K562 (cell line): ENCODE data around the gene RAP2B. TPM values are rescaled to one million over a fixed set of nuclear protein-coding genes. Genes with fewer than 3 reads are reported as not detected.

Experiments used
- EP400 ChIP-seq: fragments of 450-650 bp; IDR thresholded peaks from 2 replicates; pipeline ENCODE4 v1.6.1; 2017; ENCODE audit warnings: antibody characterized with exemption, mild to moderate bottlenecking, moderate library complexity
- FOSL1 ChIP-seq: fragments of 200-800 bp; sonication (Bioruptor generic); conservative IDR thresholded peaks from 2 replicates; pipeline ENCODE4 v1.6.1; 2016; ENCODE audit warnings: missing genetic modification characterization, missing compliant biosample characterization
- GATA2 ChIP-seq: sonication (generic); formaldehyde crosslinking; IDR thresholded peaks from 2 replicates; pipeline ENCODE4 v1.4.0; 2020; ENCODE audit warnings: mild to moderate bottlenecking, missing genetic modification reagents
- HDAC1 ChIP-seq, 2 experiments: fragments of 450-650 bp; IDR thresholded peaks; 2 replicates each; pipeline ENCODE4 v1.6.1; 2016 to 2017; ENCODE audit warnings: inconsistent platforms in 1 of 2, mild to moderate bottlenecking in 1 of 2, moderate library complexity in 1 of 2
- RAD21 ChIP-seq, 2 experiments: fragments of 250-450 bp in 1 of 2; fragments of 450-650 bp in 1 of 2; sonication (Bioruptor Pico) in 1 of 2; formaldehyde crosslinking in 1 of 2; IDR thresholded peaks in 1 of 2; conservative IDR thresholded peaks in 1 of 2; 2 replicates each; pipeline versions ENCODE4 v1.4.0 to v1.8.0; 2020 to 2022; ENCODE audit warnings: mild to moderate bottlenecking in 2 of 2, moderate library complexity in 1 of 2
- SPI1 ChIP-seq: IDR thresholded peaks from 2 replicates; pipeline ENCODE4 v1.6.1; 2011; ENCODE audit warnings: low read depth, low read length, control low read depth, borderline replicate concordance
- TEAD4 ChIP-seq, 2 experiments: sonication (generic) in 1 of 2; formaldehyde crosslinking in 1 of 2; IDR thresholded peaks; 2 replicates each; pipeline versions ENCODE4 v1.6.1 to v1.8.0; 2012 to 2022; ENCODE audit warnings: borderline replicate concordance in 1 of 2, inconsistent platforms in 1 of 2, low read length in 1 of 2, mild to moderate bottlenecking in 1 of 2, missing genetic modification reagents in 1 of 2
- TSC22D4 ChIP-seq: fragments of 450-650 bp; IDR thresholded peaks from 2 replicates; pipeline ENCODE4 v1.6.1; 2016; ENCODE audit warnings: missing genetic modification characterization, missing biosample characterization, control low read depth
- ZBTB34 ChIP-seq: fragments of 250-450 bp; sonication (Bioruptor Pico); IDR thresholded peaks from 2 replicates; pipeline ENCODE4 v1.8.0; 2021; ENCODE audit warnings: mild to moderate bottlenecking, moderate library complexity
- polyA plus RNA-seq, 8 experiments: library from polyadenylated mRNA; depleted of rRNA in 4 of 8; stranded (reverse) in 5 of 8; unstranded in 3 of 8; fragments of >200 nt; fragmentation: Nextera tagmentation in 2 of 8; fragmentation: Illumina TruSeq in 1 of 8; extraction: Ambion mirVana in 2 of 8; extraction: Trizol in 1 of 8; gene quantifications; 2 replicates each; pipeline versions ENCODE4 v1.2.1 to v1.2.3, GENCODE V29; 2011 to 2014; ENCODE audit warnings: inconsistent platforms in 1 of 8, missing spikeins in 1 of 8
- total RNA-seq, 7 experiments: library from RNA; depleted of rRNA in 6 of 7; stranded (reverse); fragments of >200 nt in 6 of 7; fragmentation: Illumina TruSeq in 2 of 7; extraction: Trizol in 2 of 7; gene quantifications; 2 replicates each; pipeline versions ENCODE4 v1.2.1 to v1.2.3, GENCODE V29; 2011 to 2021; ENCODE audit warnings: low replicate concordance in 1 of 7
- TF ChIP-seq, protein P1 (sequence below): fragments of 450-650 bp; IDR thresholded peaks from 2 replicates; pipeline ENCODE4 v1.6.1; 2016; ENCODE audit warnings: mild to moderate bottlenecking, moderate library complexity
- TF ChIP-seq, protein P2 (sequence below), 2 experiments: IDR thresholded peaks in 1 of 2; conservative IDR thresholded peaks in 1 of 2; 2 replicates each; pipeline ENCODE4 v1.6.1; 2016; ENCODE audit warnings: low read depth in 2 of 2, mild to moderate bottlenecking in 1 of 2, missing compliant biosample characterization in 1 of 2, missing genetic modification characterization in 1 of 2, moderate library complexity in 1 of 2

The RAP2B gene
- total and polyA plus RNA-seq, 9 of the 15 experiments (the other 6 are each of a cell fraction or from before 2014, with no cell fraction given) = 9.4 to 31.2 (median 15.8) TPM

DNA sequence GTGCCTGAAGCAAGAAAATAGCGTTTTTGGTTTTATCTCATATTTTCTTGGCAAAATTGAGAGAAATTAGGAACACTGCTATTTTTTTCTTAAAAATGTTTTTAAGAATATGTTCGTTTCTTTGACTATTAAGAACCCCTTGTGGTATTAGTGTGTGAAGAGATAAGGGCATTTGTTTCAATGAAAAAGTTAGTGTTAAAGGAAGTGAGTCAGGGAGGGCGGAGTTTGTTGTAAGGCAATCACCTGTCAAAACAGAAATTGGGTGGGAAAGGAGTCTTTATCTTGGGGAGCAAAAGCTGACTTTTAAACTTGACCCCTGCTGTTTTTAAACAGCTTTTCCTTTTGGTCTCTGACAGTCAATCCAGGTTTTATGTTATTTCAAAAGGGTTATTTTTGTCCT is 4.2 kb downstream of the RAP2B start (continued):
- TF ChIP-seq, protein P1, sequence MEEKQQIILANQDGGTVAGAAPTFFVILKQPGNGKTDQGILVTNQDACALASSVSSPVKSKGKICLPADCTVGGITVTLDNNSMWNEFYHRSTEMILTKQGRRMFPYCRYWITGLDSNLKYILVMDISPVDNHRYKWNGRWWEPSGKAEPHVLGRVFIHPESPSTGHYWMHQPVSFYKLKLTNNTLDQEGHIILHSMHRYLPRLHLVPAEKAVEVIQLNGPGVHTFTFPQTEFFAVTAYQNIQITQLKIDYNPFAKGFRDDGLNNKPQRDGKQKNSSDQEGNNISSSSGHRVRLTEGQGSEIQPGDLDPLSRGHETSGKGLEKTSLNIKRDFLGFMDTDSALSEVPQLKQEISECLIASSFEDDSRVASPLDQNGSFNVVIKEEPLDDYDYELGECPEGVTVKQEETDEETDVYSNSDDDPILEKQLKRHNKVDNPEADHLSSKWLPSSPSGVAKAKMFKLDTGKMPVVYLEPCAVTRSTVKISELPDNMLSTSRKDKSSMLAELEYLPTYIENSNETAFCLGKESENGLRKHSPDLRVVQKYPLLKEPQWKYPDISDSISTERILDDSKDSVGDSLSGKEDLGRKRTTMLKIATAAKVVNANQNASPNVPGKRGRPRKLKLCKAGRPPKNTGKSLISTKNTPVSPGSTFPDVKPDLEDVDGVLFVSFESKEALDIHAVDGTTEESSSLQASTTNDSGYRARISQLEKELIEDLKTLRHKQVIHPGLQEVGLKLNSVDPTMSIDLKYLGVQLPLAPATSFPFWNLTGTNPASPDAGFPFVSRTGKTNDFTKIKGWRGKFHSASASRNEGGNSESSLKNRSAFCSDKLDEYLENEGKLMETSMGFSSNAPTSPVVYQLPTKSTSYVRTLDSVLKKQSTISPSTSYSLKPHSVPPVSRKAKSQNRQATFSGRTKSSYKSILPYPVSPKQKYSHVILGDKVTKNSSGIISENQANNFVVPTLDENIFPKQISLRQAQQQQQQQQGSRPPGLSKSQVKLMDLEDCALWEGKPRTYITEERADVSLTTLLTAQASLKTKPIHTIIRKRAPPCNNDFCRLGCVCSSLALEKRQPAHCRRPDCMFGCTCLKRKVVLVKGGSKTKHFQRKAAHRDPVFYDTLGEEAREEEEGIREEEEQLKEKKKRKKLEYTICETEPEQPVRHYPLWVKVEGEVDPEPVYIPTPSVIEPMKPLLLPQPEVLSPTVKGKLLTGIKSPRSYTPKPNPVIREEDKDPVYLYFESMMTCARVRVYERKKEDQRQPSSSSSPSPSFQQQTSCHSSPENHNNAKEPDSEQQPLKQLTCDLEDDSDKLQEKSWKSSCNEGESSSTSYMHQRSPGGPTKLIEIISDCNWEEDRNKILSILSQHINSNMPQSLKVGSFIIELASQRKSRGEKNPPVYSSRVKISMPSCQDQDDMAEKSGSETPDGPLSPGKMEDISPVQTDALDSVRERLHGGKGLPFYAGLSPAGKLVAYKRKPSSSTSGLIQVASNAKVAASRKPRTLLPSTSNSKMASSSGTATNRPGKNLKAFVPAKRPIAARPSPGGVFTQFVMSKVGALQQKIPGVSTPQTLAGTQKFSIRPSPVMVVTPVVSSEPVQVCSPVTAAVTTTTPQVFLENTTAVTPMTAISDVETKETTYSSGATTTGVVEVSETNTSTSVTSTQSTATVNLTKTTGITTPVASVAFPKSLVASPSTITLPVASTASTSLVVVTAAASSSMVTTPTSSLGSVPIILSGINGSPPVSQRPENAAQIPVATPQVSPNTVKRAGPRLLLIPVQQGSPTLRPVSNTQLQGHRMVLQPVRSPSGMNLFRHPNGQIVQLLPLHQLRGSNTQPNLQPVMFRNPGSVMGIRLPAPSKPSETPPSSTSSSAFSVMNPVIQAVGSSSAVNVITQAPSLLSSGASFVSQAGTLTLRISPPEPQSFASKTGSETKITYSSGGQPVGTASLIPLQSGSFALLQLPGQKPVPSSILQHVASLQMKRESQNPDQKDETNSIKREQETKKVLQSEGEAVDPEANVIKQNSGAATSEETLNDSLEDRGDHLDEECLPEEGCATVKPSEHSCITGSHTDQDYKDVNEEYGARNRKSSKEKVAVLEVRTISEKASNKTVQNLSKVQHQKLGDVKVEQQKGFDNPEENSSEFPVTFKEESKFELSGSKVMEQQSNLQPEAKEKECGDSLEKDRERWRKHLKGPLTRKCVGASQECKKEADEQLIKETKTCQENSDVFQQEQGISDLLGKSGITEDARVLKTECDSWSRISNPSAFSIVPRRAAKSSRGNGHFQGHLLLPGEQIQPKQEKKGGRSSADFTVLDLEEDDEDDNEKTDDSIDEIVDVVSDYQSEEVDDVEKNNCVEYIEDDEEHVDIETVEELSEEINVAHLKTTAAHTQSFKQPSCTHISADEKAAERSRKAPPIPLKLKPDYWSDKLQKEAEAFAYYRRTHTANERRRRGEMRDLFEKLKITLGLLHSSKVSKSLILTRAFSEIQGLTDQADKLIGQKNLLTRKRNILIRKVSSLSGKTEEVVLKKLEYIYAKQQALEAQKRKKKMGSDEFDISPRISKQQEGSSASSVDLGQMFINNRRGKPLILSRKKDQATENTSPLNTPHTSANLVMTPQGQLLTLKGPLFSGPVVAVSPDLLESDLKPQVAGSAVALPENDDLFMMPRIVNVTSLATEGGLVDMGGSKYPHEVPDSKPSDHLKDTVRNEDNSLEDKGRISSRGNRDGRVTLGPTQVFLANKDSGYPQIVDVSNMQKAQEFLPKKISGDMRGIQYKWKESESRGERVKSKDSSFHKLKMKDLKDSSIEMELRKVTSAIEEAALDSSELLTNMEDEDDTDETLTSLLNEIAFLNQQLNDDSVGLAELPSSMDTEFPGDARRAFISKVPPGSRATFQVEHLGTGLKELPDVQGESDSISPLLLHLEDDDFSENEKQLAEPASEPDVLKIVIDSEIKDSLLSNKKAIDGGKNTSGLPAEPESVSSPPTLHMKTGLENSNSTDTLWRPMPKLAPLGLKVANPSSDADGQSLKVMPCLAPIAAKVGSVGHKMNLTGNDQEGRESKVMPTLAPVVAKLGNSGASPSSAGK = peak; percentile 39; the same call in 1 of the 2 replicates
- TF ChIP-seq TEAD4 (IDR thresholded peaks at IDR 0.05; ENCODE audit: low read length) = peak; percentile 69; the same call in 1 of the 2 replicates
- TF ChIP-seq TEAD4 (CRISPR knock-in tag; IDR thresholded peaks at IDR 0.05; ENCODE audit: borderline replicate concordance) = no peak
- TF ChIP-seq SPI1 = peak; percentile 70
- no peak for TF ChIP-seq GATA2 (CRISPR knock-in tag)
- TF ChIP-seq EP400 = peak; percentile 31; the same call in 1 of the 2 replicates
- no peak for TF ChIP-seq ZBTB34 (CRISPR knock-in tag)
- peak; percentile 89 for TF ChIP-seq FOSL1 (tag)
- TF ChIP-seq, protein P2, sequence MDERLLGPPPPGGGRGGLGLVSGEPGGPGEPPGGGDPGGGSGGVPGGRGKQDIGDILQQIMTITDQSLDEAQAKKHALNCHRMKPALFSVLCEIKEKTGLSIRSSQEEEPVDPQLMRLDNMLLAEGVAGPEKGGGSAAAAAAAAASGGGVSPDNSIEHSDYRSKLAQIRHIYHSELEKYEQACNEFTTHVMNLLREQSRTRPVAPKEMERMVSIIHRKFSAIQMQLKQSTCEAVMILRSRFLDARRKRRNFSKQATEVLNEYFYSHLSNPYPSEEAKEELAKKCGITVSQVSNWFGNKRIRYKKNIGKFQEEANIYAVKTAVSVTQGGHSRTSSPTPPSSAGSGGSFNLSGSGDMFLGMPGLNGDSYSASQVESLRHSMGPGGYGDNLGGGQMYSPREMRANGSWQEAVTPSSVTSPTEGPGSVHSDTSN (CRISPR knock-in tag; IDR thresholded peaks at IDR 0.05; ENCODE audit: low read depth) = no peak
- TF ChIP-seq, protein P2 (tag; conservative IDR thresholded peaks at IDR 0.05; ENCODE audit: low read depth) = 0 out of 2 replicates have a peak, but pooled peaks have one; percentile 8
- peak in 1 of 2 experiments; percentile 48; a peak in 1 of 4 replicates for TF ChIP-seq HDAC1 (IDR thresholded peaks at IDR 0.05)
- no peak for TF ChIP-seq TSC22D4 (tag)
- TF ChIP-seq RAD21 (CRISPR knock-in tag; conservative IDR thresholded peaks at IDR 0.05 in 1 of 2, IDR thresholded peaks at IDR 0.05 in 1 of 2) = peak in 1 of 2 experiments; percentile 11; a peak in 1 of 4 replicates
